HG03565 (cell line): ENCODE results near the gene RAB2B.

Experiments
- ATAC-seq: cut with Tn5 transposase; IDR thresholded peaks from one replicate; pipeline ENCODE4 v1.9.1; 2021; ENCODE audit warnings: mild to moderate bottlenecking, moderate library complexity; ENCODE audit not compliant: unreplicated experiment

Gene RAB2B

DNA sequence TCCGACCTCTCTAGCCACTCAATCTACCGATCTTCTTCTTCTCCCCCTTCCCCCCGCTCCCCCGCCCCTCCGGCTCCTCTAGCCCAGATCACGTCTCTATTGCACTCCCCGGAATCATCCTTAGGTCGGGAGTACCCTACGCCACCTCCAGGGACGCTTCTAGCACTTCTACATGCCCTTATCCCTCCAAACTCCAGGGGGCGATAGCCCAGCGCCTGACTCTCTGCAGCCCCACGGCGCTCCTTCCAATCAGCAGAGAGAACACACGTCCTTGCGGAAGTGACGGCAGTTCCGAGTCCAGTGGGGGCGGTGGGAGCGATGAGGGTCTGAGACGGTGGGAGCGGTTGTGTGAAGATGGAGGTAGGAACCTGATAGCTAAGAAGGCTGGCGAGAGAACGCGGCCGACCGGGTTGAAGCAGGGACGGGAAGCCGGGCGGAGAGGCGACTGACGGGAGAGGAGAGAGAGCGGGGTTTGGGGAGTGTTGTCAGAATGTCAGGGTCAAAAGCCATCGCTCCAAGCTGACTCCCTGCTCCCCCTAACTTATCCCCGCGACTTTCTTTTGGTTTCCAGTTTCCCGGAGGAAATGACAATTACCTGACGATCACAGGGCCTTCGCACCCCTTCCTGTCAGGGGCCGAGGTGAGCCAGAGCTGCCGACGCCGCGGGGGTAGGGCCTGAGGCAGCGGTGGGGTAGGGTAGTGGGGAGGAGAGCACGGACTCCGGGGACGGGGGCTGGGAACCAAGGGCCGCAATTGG is at the start of gene RAB2B, which contains the start of gene TOX4:
RAB2B (minus strand) TSS at position 35 of the 757 bp plus-strand sequence. CDS start 87 bp downstream, outside the sequence.
TOX4 (plus strand) TSS at position 271 of the 757 bp plus-strand sequence; CDS start at position 355, 84 bp downstream.
- ATAC-seq: peak; percentile 99

DNA sequence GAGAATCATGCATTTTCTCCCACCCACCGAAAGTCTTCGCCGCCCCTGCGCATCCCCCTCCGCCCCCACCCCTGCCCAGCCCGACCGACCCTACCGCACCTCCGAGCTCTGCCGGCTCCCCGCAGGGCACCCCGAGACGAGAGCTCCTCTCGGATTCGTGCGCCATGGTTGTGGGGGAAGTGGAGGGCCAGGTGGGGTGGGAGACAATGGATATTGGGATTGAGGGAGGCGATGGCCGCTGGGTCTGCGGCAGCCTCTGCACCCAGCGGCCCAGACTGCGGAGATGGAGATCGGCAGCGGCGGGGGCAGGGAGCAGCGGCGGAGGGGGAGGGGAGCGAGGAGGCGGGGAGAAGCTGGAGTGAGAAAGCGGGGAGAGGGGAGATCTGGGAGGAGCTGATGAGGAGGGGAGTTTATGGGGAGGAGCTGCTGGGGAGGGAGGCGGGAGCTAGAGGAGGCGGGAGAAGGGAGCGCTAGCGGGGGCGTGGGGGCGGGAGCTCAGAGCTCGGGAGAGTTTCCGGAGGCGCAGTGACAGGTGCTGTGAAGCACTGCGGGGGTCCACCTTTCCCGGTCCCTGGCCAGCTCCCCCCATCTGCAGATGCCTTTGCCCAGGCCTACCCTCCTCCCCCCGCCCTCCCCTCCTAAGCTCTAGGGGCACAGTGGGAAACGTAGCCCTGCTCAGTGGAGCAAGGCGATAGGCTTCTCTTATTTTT is 49.4 kb upstream of the RAB2B start, which contains the start of gene SALL2:
SALL2 (minus strand) TSS at position 385 of the 710 bp plus-strand sequence; CDS start at position 166, 219 bp downstream.
- no peak for ATAC-seq

DNA sequence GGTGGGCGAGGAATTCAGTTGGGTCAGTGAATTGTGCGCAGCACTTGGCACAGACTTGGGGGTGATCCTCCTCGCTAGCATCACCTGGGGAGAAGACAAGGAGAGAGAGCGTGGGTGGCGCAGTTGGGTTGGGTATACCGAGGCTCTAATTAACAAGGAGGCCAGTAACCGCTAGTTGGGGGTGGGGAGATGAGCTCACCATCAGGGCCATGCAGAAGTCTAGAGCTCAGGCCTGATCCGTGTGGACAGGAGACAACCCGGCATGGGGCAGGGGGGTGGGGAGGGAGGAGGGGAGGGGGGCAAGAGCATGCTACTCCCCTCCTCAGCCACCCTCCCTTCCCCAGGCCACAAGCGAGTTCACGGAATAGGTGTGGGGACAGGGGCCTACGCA is 48.8 kb upstream of the RAB2B start:
- ATAC-seq: no peak

DNA sequence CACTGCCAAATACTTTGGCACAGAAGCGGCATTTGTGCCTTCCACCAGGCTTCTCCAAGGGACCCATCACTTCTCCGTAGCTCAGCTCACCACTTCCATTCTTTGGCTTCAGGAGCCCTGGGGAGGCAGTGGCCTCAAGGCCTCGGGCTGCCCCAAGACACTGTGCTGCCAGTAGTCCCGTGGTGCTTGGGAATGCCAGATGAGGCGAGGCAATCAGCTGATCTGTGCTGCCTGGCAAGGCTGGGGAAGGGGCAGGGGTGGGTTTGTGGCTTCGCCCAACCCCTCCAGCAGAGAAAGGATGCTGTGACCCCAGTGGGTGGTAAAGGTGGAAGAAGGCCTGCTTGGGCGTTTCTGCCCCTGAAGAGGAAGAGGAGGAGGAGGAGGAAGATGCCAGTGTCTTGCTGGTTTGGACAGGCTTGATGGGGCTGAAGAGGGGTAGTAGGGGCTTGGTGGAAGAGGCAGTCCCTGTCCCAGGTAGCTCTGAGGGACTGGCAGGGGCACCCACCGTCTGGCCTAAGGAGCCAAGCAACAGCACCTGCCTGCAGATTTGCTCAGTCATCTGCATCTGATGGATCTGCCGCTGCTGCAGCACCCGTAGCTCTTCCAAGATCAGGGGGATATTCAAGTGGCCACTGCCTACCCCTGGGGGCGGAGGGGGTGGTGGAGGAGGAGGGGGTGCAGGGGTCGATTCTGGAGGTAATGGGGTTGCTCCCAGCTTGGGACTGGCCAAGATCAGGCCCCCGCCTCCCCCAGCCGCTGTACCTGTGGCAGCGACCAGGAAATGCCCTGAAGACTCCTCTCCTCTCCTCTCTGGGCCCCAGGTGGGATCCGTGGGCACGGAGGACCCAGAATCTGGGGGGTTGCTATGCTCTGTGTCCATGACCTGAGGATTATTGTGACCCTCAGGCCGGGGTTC is 48.1 kb upstream of the RAB2B start:
- ATAC-seq: no peak

DNA sequence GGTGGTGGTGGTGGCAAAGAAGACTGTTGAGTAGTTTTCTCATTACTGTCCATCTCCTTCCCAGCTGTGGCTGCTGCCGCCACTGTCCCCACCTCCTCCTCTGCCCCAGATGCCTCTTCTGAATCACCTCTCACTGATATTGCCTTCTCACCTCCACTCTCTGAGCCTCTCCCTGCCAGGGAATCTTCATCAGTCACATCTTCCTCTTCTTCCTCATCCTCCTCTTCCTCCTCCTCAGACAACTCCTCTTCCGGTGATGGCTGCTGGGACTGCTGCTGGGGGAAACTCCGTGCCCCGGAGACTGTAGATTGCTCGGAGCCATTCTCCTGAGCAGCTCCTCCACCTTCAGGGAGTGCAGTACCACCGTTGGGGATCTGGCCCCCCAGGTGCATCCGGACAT is 46.4 kb upstream of the RAB2B start:
- ATAC-seq: no peak

DNA sequence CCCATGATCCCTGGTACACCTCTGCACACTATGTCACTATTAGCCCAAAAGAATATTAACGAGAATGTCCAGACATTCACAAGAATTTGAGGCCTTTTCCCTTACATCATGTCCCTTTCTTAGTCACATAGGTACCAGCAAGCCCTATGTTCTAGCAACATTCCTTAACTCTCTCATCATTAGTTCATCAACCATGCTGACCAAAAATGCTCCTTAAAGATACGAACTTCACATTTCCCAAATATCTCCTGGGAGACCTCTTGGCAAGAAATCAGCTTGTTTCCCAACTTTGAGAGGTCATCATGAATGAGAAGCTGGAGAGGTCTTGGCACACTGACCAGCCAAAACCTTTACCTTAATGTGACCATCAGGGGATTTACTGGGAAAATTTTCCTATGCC is 44.7 kb upstream of the RAB2B start:
- no peak for ATAC-seq

DNA sequence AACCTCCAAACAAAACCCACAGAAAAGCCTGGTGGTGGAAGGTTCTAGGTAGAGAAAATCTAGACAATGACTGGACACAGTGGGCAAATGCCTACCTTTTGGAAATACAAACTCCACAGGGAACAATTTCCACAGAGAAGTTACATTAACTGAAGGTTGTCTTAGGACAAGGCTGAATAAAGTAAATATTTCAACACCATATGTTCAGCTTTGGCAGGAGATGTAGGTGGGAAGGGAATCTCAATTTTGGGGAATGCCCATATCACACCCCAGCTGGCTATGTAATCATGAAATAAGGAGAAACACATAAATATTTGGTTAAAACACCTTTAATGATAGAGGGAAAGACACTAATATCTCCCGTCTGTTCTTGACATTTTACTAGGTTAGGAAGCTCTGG is 44.0 kb upstream of the RAB2B start:
- no peak for ATAC-seq

DNA sequence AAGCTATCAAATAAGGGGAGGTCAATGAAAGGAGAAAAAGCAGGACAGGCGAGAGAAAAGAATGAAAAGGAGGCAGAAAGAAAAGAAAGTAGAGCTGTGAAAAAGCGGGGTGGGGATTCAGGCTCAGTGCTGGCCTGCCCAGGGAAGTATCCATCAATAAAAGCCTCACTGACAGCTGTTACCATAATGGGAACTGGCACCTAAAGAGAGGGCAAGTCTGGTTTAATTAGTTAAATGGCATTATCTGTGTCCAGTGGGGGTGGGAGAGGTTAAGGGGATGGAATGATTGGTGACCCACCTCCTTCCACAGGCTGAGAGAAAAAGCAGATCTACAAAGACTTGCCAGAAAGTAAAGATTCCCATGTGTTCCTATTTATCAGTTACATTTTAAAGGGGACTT is 42.0 kb upstream of the RAB2B start:
- ATAC-seq: no peak

DNA sequence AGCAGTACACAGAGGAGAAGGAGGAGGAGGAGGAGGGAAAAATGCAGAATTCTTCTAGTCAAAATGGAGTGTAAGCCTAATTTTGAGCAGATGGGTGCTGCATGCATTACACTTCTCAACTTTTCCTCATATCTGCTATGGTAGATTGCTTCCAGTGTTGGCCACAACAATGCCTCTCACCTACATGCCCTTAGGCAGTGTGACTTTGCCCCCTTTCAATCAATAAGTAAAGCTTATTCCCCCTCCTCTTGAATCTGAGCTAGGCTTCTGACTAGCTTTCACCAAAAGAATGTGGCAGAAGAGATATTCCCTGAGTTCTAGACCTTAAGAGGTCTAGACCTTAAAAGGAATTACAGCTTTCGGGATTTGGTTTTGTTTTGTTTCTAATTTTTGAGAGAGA is 37.6 kb upstream of the RAB2B start:
- ATAC-seq: no peak

DNA sequence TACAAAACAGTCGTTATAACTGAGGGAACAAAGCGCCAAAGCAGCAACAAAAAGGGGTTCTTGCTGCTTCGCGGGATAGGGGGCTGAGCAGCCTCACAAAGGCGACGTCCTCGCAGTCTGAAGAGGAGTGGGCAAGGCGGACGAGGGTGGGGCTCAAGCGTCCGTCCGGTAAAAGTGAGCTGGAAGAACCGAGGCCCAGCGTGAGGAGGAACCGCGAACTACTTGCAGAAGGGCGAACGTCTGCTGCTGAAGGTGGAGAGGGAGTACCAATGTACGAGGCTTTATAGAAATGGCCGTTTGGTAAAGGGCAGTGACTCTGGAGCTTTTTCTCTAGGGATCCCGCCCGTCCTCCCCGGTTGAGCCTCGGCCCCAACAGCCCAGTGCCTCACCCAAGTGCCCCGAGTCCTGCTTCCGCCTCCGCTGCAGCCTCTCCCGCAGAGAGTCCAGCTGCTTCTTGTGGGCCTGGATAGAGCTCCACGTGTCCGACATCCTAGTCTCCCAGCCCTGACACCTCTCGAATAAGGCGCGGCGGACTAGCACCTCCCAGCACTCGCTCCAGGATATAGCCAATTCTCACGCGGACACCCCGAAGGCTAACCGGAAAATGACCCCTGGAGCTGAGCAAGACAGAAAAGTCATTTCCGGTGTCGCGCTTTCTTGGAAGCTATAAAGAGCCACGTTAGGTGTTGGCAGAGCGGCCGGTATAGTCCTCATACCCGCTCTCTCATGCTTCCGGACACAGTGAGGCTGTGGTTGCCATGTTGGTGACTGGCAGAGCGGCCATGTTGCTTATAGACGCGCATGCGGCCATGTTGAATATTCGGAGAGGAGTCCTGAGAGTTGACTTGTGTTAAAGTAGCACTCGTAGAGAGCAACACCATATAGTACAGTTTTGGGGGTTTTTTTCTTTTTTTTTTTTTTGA is 34.2 kb upstream of the RAB2B start, which contains the start of gene METTL3:
METTL3 (minus strand) TSS at position 606 of the 923 bp plus-strand sequence; CDS start at position 489, 117 bp downstream.
- ATAC-seq: peak; percentile 96

DNA sequence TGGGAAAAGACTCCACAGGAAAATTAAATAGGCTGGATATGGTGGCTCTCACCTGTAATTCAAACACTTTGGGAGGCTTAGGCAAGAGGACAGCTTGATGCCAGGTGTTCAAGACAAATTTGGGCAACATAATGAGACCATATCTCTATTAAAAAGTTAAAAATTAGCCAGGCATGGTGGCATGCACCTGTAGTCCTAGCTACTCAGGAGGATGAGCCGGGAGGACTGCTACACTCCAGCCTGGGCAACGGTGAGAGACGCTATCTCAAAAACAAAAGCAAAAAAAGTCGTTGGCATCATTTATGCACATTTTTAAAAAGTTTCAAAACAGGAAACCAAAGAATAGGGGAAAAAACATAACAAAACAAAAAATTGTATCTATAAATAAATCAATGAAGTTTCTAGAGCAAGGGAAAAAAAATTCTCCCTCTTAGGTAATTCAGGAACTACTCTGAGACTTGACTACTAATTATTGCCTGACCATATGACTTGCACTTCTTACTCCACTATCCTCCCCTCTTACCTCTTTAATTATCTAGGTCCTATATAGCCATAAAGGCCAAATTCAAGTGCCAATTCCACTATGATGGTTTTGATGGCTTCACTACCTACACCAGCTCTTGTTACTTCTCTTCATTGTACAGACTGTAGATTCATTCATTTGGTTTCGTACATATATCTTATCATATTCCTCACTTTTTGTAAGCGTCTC is 32.8 kb upstream of the RAB2B start:
- no peak for ATAC-seq

DNA sequence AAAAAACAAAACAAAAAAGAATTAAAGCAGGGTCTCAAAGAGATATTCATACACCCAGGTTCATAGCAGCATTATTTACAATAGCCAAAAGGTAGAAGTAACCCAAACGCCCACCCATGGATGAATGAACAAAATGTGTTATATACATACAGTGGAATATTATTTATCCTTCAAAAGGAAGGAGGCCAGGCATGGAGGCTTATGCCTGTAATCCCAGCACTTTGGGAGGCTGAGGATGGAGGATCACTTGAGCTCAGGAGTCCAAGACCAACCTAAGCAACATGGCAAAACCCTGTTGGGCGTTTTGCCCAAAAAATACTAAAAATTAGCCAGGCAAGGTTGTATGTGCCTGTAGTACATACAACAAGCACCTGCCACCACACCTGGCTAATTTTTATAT is 29.8 kb upstream of the RAB2B start:
- ATAC-seq: no peak

DNA sequence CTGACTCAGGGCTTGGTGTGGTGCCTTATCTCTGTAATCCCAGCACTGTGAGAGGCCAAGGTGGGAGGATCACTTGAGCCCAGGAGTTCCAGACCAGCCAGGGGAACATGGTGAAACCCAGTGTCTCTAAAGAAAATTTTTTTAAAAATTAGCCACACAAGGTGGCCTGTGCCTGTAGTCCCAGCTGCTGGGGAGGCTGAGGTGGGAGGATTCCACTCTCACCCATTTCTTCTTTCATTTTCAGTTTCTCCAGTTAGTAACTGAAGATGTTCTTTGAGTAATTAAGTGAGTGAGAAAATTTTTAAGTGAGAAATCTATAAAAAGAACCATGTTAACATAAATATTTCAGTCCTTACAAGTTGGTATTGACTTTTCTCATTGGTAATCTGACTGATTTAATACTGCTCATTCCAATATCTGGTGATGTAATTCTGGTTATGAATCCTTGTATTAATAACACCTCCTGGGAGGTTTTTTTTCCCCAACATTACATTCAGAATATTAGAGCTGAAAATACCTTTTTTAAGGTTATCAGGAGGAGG is 28.3 kb upstream of the RAB2B start:
- ATAC-seq: peak; percentile 78

DNA sequence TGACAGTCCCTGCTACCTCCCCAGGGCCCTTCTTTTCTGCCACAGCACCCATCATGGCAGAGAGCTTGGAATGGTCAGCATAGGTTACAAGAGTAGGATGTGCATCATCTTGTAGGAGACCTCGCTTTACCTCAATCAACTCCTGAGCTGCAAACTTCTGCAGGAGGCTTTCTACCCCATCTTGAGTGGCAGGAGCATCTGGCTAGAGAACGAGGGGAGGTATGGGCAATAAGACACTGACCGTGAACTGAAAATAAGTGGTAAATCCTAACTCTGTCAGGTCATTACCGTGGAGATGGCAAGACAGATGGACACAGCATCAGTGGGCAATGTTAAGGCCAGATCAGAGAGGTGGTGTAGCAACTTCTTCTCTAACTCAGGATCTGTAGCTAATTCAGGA is 26.6 kb upstream of the RAB2B start:
- no peak for ATAC-seq

DNA sequence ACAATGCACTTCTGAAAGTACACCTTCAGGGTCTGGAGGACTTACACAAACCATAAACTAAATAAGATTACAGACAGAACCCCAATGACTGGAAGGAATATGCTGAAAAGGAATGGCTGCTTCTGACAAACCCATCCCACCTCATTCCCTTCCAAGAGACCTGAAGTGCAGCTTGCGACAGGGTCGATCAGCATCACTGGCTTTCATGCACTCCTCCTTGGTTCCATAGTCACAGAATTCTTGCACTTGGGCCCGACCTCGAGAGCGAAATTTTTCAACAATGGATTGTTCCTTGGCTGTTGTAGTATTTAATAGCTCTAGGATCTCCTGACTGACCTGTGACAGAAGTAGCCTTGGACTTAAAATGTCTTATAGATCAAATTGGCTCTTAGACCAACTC is 24.8 kb upstream of the RAB2B start:
- ATAC-seq: no peak

DNA sequence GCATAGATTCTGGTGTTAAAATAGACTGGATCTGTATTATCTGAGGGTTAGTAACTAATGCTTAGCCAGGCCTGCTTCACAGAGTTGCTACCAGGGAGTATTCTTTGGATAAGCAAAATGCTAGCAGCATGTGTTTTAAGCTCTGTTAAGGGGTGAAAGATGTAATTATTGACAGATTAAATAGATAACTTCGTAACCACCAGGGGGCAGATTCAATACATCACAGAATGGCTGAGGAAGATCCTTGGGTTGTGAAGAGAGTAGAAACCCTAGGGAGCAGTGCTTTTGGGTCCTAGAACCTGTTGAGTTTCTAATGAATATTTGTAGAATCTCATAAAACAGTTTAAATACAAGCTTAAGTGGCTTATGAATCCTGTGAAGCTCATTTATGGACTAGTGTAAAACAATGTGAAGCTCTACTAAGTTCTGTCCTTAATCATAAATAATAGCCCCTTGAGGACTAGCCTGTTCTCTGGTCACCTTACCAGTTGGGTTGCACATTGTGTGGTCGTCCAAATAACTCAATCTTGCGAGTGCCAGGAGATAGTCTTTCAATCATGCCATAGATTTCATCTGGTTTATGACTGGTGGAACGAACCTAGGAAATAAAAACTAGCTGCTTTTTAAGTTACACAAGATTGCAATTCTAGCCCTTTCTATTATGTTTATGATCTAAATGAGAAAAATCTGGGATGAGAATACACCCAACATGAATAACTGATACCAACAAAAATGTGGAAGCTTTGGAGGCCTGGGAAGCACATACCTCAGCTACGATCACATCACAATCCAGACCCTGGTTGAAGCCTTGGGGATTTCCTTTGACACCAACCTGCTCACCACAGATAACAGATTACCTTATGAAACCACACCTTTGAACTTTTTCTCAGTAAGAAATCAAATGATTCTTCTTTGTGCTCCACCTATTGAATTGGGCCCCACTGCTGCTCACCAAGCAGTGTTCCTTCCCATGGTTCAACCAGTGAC is 22.1 kb upstream of the RAB2B start:
- no peak for ATAC-seq

DNA sequence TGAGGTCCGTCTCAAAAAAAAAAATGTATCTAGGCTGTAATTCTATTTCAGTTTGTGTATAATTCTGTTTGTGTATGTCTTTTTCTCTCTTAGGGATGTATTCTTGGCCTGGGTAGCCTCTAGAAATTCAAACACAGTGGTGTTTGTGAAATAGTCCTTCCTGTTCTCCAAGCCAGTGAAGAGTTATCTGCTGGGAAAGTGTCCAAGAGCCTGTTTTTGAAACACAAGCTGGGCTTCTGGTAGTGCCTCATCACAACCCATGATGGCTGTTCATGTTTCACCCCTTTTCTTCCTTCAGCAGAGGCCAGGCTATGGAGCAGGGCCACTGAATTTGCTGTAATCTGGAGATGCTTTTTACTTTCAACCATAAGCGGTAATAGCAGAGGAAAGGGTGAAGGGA is 19.7 kb upstream of the RAB2B start:
- ATAC-seq: no peak
